Fibroblast of pulmonary artery (primary cell): ENCODE results near the gene DCLK1.

Experiments
- DNase-seq: peaks from one replicate; pipeline ENCODE4 v3.0.0-alpha.2; 2010; ENCODE audit warnings: low read depth
- H3K4me3 ChIP-seq: replicated peaks from 2 replicates; pipeline ENCODE4 v1.5.1; 2011; ENCODE audit warnings: low read depth, mild to moderate bottlenecking, control low read depth, low read length, moderate library complexity
- TF ChIP-seq, protein P1 (sequence below): IDR thresholded peaks from 2 replicates; pipeline ENCODE4 v1.5.1; 2011; ENCODE audit warnings: mild to moderate bottlenecking, control low read depth, low read length, inconsistent platforms; ENCODE audit errors: missing control alignments

Gene DCLK1

GRCh38 chr13:36033035-36033434, 98.1 kb downstream of the DCLK1 start:
- TF ChIP-seq, protein P1, sequence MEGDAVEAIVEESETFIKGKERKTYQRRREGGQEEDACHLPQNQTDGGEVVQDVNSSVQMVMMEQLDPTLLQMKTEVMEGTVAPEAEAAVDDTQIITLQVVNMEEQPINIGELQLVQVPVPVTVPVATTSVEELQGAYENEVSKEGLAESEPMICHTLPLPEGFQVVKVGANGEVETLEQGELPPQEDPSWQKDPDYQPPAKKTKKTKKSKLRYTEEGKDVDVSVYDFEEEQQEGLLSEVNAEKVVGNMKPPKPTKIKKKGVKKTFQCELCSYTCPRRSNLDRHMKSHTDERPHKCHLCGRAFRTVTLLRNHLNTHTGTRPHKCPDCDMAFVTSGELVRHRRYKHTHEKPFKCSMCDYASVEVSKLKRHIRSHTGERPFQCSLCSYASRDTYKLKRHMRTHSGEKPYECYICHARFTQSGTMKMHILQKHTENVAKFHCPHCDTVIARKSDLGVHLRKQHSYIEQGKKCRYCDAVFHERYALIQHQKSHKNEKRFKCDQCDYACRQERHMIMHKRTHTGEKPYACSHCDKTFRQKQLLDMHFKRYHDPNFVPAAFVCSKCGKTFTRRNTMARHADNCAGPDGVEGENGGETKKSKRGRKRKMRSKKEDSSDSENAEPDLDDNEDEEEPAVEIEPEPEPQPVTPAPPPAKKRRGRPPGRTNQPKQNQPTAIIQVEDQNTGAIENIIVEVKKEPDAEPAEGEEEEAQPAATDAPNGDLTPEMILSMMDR, result no peak
- H3K4me3 ChIP-seq, result no peak overlapping the region
- no peak for DNase-seq

DNA sequence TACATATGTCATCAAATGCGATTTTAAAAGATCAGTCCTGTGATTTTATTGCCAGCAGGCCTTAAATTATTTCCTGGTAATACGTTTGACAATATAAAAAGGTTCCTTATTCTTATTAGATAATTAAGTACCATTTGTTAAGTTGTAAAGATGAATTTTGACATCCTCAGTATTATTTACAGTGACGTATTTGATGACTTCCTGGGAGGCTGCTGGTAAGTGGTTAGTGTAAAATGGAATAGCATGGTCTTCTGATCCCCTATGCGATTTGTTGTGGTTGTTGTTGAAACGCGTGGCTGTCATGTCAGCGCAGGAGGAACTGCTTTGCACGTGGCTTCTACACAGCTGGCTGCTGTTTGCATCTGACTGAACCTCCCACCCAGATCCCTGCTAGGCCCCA, 99.7 kb downstream of the DCLK1 start:
- TF ChIP-seq, protein P1, result no peak
- no peak for DNase-seq
- no peak overlapping the region for H3K4me3 ChIP-seq

DNA sequence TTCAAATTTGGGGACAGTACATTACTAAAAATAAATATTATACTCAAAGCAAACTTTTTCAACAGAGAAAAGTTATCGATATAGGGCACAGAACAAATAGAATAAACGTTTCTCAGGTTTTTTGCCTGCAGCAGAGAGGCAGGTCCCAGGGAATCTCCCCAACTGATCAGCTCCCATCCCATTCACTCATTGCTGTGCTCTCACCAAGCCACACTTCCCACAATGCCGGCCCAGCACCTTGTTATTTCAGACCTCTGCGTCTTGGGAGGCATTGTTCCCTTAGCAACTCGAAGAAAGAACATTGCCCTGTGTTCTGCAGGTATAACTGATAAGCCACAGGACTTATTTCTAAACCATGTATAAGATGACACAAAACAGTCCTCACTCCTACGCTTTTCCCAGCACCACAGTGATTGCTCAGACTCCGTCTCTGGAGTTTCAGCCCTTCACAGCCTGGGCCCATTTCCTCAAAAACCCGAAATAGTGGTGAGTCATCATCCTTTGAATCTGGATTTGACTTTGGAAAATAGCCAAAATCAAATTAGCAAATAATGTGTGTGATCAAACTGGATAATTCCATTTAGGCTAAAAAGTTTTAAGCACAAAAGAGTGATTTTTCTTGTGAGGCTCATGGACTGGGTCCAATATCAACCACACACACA, 100.4 kb downstream of the DCLK1 start:
- DNase-seq, result peak; percentile 97
- TF ChIP-seq, protein P1, result no peak
- H3K4me3 ChIP-seq, result no peak overlapping the region

GRCh38 chr13:36029166-36029565, 102.0 kb downstream of the DCLK1 start:
- no peak overlapping the region for H3K4me3 ChIP-seq
- DNase-seq, result peak; percentile 54
- TF ChIP-seq, protein P1, result no peak

GRCh38 chr13:36028359-36029025, 102.7 kb downstream of the DCLK1 start:
- TF ChIP-seq, protein P1, result no peak
- DNase-seq, result no peak
- no peak overlapping the region for H3K4me3 ChIP-seq

GRCh38 chr13:36026531-36026930, 104.7 kb downstream of the DCLK1 start:
- TF ChIP-seq, protein P1, result no peak
- peak; percentile 50 for DNase-seq
- H3K4me3 ChIP-seq, result no peak overlapping the region

DNA sequence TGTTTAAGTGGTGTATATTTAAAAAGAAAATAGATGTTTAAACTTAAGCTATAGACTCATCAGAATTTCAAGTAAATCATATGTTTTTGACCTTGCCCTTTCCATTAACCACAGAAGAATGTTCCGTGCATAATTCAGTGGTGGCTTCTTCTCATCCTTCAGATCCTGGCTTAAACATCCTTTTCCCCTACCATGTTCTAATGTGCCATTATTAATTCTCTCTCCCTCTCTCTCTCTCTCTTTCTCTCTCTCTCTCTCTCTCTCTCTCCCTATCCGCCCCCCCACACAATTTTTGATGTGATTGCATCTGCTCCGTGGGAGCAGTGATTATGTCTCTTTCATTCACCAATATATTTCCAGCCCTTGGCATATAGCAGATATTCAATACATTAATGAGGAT, 116.4 kb downstream of the DCLK1 start:
- DNase-seq, result no peak
- TF ChIP-seq, protein P1, result no peak
- no peak overlapping the region for H3K4me3 ChIP-seq
